NCI-H187 treated with DMSO at 0.1 percent for 48 hours (cell line): ENCODE results near the gene RIMBP2.
"Not testable (repeated sequence)": the region's sequence is repeated elsewhere in the genome, so short reads cannot be mapped to it uniquely, and the experiment has no call there.

ENCODE experiments used
- DNase-seq: peaks from one replicate; lab custom pipeline; 2025; lab: John Stamatoyannopoulos, UW

RIMBP2 gene

DNA sequence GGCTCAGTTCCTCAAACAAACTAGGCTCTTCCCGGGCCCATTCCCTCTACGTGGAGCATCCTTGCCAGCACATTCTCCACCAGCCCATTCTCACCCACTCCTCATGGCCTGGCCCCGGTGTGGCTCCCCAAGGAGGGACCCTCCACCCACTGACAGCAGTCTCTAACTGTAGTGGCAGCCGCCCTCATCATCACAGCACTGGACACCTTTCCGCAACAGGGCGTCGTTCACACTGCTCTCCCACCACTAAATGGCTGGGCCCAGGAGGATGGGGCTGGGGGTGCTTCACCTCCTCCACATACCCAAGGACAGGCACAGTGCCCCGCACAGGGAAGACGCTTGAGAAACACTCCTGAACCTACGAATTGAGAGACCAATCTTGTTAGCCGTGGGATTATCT, 123.0 kb downstream of the RIMBP2 start:
- DNase-seq, result no peak

DNA sequence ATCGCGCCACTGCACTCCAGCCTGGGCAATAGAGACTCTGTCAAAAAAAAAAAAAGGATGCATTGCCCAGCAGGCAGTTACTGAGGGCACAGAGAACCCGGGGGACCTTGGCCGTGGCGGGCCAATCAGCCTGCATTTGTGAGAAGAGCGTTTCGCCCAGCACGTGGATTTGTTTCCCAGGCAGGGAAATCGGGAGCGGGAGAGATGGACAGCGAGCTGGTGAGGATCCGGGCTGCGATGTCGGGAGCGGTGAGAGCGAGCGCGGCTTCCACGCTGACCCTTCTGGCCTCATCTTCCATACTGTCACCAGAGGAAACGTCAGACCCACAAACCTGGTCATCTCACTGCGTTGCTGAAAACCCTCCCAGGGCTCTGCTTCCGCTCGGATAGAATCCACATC, 123.5 kb downstream of the RIMBP2 start:
- no peak for DNase-seq

DNA sequence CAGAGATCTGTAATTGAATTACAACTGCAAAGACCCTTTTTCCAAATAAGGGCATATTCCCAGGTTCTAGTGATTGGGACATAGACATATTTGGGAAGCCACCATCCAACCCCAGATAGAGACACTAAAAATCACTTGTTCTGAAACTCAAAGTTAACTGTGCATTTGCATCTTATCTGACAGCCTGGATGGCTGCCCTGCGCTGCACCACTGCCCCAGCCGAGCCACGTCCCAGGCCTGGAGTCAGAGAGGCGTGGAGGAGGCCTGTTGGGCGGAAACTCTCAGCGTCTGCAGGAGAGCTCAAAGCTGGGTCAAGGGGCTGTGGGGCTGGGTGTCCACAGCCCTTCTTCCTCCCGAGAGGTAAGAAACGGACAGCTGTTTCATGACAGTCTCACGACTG, 124.4 kb downstream of the RIMBP2 start:
- DNase-seq, result no peak

DNA sequence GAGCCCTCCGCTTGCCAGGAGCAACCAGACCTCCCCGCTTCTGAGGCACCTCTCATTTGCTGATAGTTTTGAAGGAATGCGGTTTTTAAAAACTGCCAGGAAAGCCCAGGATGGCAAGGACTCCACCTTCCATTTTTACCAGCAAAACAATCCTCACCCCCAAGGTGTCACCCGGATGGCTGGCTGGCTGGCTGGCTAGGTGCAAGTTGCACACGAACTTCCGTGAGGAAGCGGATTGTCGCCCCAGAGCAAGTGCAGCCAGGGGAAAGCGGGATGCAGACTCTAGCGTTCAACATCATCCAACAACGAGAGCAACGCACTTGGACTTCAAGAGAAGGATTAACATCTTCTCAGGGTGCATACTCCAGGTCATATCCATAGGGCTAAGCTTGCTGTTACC, 125.4 kb downstream of the RIMBP2 start:
- DNase-seq, result no peak

DNA sequence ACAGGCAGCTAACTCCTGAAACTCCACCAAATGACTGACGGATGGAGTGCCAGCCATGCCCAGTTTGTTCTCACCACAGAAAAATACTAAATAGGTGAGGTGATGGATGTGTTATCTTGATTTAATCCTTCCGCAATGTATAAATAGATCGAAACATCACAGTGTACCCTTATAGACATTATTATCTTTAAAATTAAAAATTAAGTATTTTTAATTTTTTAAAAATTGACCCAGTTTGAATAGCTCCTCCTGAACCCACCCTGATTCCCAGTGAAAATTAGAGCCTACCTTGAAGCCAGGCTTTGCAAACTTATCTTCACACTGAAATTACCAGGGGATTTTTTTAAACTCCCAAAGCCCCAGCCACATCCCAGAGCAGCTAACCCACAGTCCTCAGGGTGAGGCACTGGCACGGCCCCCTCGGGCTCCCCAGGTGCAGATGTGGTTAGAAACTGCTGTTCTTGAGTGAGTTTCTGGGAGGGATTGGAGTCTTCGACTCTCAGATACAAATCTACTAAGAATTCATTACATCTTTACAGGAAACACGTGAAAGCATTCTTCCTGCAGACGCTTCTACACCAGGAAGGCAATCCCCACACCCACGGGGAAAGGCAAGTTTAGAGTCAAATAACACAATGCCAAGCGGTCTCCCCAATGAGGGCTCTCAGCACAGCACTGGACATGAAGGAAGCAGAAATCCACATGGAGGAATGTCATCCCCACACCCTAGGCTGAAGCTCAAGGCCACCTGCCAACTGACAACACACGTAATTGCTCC, 126.4 kb downstream of the RIMBP2 start:
- no peak for DNase-seq

DNA sequence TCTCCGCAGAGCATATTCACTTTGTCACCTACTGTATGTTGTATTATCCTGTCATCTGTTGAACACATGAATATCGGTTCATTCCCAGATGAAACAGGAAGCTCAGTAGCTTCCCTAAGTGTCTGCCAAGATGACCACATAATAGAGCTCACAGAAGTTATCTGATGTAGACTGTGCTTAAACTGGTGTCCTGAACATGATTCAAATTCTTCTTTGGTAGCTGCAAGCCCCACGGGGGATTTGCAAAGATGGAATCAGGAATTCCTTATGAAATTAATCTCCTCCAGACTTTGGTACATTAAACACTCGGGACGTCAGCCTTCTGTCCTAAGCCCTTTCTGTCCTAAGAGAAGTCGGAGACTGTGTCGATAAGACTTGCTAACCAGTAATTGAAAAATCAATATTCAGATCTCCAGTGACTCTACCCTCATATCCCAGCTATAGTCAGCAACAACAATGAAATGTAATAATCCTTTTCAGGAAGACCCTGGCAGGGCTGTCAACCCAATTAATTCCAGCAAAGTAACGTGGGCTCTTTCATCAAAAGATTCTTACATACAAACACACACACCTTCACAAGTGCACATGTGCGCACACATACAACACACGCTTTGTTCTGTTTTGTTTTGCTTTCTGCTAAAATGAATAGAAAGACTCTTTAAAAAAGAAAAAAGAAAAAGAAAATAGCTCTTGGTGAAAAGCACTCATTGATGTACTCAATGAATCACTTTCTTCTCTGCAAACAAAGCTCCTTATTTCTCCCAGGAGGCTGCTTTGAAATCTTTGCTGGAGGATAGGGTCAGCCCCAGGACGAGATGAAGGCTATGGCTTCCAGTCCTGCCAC, 127.2 kb downstream of the RIMBP2 start:
- no peak for DNase-seq

DNA sequence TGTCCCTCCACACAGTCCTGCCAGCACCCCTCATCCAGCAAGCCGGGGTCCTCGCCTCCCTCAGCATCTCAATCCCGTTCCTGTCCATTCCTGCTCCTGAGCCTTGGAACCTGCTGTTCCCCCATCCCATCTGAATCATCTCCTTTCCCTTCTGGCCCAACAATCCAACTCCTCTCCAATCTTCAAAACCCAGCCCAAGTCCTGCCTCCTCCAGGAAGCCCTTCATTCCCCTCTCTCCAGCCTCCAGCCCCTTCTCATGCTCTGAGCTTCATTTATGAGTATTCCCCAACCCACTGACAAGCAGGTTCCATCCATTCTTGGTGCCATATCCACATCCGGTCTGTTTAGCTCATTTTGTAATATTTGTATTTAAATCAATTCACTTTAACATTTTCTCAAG, 128.1 kb downstream of the RIMBP2 start:
- DNase-seq, result no peak

DNA sequence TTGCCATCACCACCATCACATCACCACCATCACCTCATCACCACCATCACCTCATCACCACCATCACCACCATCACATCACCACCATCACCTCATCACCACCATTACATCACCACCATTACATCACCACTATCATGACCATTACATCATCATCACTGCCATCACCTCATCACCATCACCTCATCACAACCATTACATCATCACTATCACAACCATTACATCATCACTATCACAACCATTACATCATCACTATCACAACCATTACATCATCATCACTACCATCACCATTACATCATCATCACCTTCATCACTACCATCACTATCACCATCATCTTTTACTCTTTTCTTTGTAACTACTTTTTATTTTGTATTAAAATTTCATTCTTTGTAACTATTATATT, 131.6 kb downstream of the RIMBP2 start:
- not testable (repeated sequence) for DNase-seq

DNA sequence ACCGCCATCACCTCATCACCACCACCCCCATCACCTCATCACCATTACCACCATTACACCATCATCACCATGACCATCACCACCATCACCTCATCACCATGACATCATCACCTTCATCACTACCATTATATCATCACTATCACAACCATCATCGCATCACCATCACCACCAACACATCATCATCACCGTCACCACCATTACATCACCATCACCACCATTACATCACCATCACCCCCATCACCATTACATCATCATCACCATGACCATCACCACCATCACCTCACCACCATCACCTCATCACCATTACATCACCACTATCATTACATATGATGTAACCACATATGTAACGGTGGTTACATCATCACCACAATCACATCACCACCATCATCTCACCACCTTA, 132.3 kb downstream of the RIMBP2 start:
- no peak for DNase-seq

DNA sequence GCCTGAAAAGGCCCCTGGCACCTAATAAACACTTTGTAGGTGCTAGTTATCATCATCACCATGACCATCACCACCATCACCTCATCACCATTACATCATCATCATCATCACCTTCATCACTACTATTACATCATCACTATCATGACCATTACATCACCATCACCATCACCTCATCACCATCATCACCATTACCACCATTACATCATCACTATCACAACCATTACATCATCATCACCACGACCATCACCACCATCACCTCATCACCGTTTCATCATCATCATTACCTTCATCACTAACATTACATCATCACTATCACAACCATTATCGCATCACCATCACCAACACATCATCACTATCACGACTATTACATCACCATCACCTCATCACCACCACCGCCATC, 132.8 kb downstream of the RIMBP2 start:
- no peak for DNase-seq

DNA sequence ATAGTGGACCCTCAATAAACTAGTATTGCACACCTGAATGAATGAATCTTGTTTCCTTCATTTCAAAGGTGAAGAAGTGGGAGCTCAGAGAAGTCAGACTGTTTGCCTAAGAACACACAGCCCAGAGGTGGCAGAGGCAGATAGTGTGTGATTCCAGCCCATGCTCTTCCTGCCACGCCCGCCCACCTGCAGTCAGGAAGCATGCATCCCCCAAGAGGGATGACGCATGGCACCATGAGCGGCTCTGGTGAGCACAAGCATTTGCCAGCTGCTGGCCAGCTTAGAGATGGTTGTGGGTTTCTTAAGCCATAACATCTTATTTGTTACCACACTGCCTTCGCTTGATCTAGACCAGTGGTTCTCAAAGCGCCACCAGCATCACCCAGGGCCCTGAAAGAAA, 133.8 kb downstream of the RIMBP2 start:
- no peak for DNase-seq

DNA sequence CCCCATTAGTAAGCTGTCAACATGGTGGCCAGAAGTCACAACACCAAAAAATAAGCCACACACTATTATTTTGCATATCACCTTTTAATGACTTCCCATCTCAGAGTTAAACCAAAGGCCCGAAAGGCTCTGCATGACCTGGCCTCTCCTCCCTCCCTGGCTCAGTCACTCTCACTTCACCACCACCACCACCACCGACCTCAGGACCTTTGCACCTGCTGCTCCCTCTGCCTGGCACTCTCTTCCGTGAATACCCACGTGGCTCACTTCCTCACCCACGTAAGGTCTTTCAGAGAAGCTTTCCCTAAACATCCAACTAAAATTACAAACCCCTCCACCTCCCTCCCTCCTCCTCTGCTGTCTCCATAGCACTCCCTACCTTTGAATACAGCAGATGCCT, 134.3 kb downstream of the RIMBP2 start:
- no peak for DNase-seq

DNA sequence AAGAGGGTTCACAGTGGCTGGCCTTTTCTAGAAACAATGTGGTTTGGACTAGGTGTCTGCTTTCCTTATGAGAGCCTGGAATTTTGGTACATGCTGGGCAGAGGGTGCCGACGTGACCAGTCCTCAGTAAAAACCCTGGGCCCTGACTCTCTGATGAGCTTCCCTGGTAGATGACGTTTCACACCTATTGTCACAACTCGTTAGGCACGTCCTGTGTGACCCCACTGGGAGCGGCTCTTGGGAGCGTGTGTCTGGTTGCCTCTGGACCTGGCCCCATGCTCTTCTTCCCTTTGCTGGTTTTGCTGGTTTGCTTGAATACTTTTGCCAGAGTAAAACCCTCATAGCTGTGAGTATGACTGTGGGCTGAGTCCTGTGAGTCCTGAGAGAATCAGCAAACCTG, 136.9 kb downstream of the RIMBP2 start:
- DNase-seq, result no peak

DNA sequence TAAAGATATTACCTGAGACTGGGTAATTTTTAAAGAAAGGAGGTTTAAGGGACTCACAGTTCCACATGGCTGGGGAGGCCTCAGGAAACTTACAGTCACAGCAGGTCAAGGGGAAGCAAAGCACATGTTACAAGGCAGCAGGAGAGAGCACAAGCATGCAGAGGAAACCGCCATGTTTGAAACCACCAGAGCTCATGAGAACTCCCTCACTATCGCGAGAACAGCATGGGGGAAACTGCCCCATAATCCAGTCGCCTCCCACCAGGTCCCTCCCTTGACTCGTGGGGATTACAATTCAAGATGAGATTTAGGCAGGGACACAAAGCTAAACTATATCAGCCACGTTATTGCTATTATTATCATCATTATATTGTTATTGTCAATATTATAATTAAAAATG, 138.7 kb downstream of the RIMBP2 start:
- DNase-seq, result no peak

DNA sequence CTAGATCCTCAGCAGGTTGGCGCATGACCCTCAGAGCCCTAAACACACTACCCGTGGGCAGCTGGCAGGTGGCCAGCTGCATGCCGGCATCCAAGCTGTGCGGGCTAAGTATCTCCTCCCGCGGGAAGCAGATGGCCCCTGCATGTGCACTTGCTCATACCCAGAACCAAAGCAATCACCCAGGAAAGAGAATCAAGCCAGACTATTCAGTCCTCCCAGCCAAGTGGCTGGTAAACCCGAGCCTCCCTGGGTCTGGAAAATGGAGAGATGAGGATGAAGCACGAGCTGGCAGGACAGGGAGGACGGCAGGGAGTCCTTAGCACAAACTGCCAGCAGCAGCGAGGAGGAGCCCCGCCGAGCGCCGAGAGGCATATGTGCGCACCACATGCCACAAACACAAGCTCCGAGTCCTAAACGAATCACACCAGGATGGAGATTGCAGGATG, 139.7 kb downstream of the RIMBP2 start:
- no peak for DNase-seq

DNA sequence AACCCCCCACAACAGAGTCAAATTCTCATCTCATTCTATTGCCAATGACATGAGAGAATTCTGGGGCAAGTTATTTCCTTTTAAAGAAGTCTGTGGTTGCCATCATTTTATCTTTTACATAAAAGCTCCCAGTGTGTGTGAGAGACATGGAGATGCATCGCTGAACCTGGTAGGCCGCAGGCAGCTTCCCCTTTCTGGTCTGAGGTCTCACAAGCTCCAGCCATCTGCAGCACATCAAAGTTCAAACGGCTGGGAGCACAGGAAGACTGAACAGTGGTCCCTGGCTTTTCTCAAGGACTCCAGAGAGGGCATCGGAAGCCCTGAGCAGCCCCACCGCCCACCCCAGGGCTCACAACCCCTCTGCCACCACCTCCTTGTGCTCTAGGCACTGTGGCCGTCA, 141.7 kb downstream of the RIMBP2 start:
- no peak for DNase-seq

DNA sequence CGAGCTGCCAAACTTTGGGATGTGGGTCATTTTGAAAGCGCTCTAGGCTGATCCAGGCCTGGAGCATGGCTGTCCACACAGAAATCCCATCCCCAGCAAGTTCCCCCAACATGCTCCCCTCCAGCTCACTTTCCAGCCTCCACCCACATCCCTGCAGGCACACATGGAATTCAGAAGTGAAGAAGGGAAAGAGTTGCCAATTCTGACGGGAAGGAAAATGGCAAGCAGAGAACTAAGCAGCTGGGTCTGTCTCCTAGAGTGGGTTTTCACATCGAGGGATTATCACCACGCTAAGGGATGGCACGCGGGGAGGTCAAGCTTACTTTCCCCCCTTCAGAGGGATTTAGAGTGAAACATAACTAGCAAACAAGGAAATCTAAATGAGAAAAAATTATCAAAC, 142.3 kb downstream of the RIMBP2 start:
- DNase-seq, result no peak

DNA sequence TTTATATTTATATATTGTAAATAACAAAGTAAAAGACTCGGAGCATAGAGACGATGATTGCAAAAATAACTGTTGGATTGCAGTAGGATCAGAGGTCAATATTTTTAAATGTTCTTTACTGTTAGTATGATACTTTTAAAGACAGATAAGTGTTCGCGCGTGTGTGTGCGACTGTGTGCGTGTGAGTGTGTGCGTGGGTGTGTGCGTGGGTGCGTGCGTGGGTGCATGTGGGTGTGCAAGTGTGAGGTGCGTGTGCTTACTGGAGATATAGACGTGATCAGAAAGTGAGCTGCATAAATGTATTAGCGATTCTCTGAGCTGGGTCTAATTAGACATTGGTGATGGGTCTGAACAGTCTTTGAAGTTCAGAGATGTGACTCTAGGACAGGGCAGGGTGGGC, 142.9 kb downstream of the RIMBP2 start:
- no peak for DNase-seq

DNA sequence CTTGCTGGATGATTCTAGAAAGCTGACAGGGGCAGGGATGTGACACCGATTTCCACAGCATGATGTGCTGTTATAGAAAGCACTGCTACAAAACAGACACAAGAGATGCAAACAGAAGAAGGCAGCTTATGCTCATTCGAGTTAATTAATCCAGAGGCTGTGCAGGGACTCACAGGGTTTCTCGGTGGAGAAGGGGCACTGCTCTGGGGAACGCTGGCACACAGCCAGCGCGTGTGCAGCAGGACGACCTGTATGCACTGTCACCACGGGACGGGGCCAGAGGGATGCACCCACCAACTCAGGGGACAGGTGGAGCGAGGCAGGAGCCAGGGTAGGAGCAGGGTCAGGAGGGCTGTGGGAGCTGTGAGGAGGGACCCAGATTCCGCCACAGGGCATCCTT, 143.5 kb downstream of the RIMBP2 start:
- DNase-seq, result no peak

DNA sequence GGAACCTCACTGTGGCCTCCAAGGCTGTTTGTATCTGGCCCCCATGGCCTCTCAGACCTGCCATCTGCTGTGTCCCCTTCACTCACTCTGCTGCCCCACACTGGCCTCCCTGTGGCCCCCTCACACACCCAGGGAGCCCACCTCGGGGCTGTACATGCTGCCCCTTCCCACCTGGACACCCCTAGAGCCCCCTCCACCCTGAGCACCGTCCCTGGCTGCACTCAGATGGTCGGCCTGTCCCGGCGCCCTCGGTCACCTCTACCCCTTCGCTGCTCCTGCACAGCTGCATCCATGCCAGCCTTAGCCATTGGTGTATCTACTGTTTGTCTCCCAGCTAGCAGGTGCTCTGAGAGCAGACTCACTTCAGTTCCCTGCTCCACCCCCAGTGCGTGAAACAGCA, 144.4 kb downstream of the RIMBP2 start:
- no peak for DNase-seq

DNA sequence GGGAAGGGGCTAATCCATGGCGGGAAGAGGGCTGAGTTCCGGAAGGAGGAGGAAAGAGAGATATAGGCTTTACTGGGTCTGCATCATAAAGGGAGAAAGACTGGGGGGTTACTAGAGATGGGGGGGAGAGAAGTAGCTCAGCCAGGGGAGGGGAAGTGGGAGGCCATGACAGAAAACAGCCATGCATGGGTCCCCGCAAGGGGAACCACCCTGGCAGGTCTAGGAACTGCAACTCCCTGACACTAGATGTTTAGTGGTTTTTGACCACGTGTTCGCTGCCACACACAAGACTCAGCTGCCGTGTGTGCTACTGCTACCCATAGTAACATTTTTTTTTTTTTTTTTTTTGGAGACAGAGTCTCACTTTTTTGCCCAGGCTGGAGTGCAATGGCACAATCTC, 145.0 kb downstream of the RIMBP2 start:
- no peak for DNase-seq

DNA sequence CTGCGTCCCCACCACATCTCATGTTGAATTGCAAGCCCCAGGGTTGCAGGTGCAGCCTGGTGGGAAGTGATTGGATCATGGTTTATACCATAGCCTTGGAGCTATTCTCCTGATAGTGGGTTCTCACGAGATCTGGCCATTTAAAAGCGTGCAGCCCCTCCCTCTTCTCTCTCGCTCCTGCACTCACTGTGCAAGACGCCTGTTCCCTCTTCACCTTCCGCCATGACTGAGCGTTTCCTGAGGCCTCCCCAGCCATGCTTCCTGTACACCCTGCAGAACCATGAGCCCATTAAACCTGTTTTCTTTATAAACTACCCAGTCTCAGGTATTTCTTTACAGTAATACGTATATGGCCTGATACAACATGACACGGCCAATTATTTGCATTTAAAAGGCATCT, 146.6 kb downstream of the RIMBP2 start:
- DNase-seq, result no peak

DNA sequence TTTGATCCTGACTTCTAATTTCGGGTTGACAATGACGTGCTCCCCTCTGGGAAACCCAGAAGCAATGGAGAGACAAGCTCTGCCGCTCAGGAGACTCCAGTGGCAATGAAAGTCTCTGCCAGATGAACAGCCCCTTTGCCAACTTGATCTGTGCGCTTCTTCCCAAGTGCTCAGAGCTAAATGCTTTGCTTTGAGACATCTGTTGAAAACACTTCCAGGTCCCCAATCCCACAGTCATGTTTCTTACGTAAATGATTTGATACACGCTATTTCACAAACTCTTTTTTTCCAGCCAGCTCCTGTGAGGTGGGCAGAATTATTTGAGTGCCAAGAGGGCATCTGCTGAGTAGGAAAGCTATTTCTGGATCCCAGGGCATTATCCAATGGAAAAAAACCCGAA, 147.6 kb downstream of the RIMBP2 start:
- no peak for DNase-seq

DNA sequence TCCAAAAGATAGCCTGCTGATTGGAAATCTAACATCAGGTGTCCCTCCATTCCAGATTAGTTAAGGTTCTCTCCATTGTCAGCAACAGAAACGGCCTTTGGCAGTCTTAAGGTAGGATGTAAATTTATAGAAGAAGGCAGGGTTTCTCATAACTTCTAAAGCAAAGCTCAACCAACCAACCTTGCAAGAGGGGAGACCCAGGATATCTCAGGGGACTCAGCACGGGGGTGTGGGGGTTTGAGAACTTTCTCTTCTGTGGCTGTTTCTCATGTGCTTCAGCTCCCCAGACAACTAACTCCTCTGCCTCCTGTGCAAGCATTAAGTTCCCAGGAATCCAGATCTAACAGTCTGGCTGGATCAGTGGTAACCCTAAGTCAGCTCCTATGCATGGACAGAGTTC, 148.1 kb downstream of the RIMBP2 start:
- no peak for DNase-seq
